HepG2 (cell line): Measurements from ENCODE around the gene SAMD15. TPM values are rescaled to one million over a fixed set of nuclear protein-coding genes. Genes with fewer than 3 reads are reported as not detected.

ENCODE experiments used
- ARID5B ChIP-seq: IDR thresholded peaks from 2 replicates; pipeline ENCODE4 v1.4.0; 2020; ENCODE audit warnings: mild to moderate bottlenecking, missing genetic modification reagents
- HMGXB4 ChIP-seq, 2 experiments: sonication (generic) in 1 of 2; formaldehyde crosslinking in 1 of 2; IDR thresholded peaks; 2 replicates each; pipeline versions ENCODE4 v1.4.0 to v1.6.1; 2018 to 2020; ENCODE audit warnings: missing genetic modification reagents in 2 of 2, borderline replicate concordance in 1 of 2, low read depth in 1 of 2, mild to moderate bottlenecking in 1 of 2, missing biosample characterization in 1 of 2
- HNF4A ChIP-seq: sonication (generic); formaldehyde crosslinking; IDR thresholded peaks from 2 replicates; pipeline ENCODE4 v1.4.0; 2020; ENCODE audit warnings: missing genetic modification reagents
- MAZ ChIP-seq, 2 experiments: sonication (generic) in 1 of 2; formaldehyde crosslinking in 1 of 2; IDR thresholded peaks; 2 replicates each; pipeline versions ENCODE4 v1.5.0 to v1.6.1; 2012 to 2020; ENCODE audit warnings: low read depth in 2 of 2, mild to moderate bottlenecking in 2 of 2, borderline replicate concordance in 1 of 2, improper control_type of control experiment in 1 of 2, low read length in 1 of 2, missing genetic modification reagents in 1 of 2, moderate library complexity in 1 of 2
- NR2F1 ChIP-seq, 2 experiments: fragments of 450-650 bp in 1 of 2; formaldehyde crosslinking in 1 of 2; IDR thresholded peaks; 2 replicates each; pipeline versions ENCODE4 v1.5.0 to v1.6.1; 2016 to 2020; ENCODE audit warnings: mild to moderate bottlenecking in 1 of 2, missing compliant biosample characterization in 1 of 2, missing genetic modification reagents in 1 of 2, moderate library complexity in 1 of 2
- NR2F6 ChIP-seq, 2 experiments: IDR thresholded peaks; 2 replicates each; pipeline ENCODE4 v1.6.1; 2016; ENCODE audit warnings: antibody characterized with exemption in 1 of 2, mild to moderate bottlenecking in 1 of 2
- SOX6 ChIP-seq, 2 experiments: fragments of 450-650 bp in 1 of 2; sonication (generic) in 1 of 2; formaldehyde crosslinking in 1 of 2; IDR thresholded peaks; 2 replicates each; pipeline versions ENCODE4 v1.4.0 to v1.6.1; 2017 to 2020; ENCODE audit warnings: antibody characterized with exemption in 1 of 2, mild to moderate bottlenecking in 1 of 2, missing genetic modification reagents in 1 of 2
- ZNF552 ChIP-seq: sonication (generic); formaldehyde crosslinking; IDR thresholded peaks from 2 replicates; pipeline ENCODE4 v1.9.0; 2022; ENCODE audit warnings: missing genetic modification reagents, mild to moderate bottlenecking, borderline replicate concordance
- ZNF766 ChIP-seq: sonication (generic); formaldehyde crosslinking; IDR thresholded peaks from 2 replicates; pipeline ENCODE4 v1.5.0; 2020; ENCODE audit warnings: missing genetic modification reagents, borderline replicate concordance
- polyA plus RNA-seq, 8 experiments: library from polyadenylated mRNA; depleted of rRNA in 3 of 8; stranded (reverse) in 7 of 8; unstranded in 1 of 8; fragments of >200 nt; fragmentation: Illumina TruSeq in 4 of 8; extraction: Trizol in 4 of 8; gene quantifications; 2 replicates each; pipeline versions ENCODE4 v1.2.1 to v1.2.3, GENCODE V29; 2011 to 2016; ENCODE audit warnings: low read depth in 4 of 8, missing spikeins in 1 of 8, mixed read lengths in 1 of 8; ENCODE audit not compliant: insufficient read depth in 1 of 8
- total RNA-seq, 5 experiments: library from RNA; depleted of rRNA; stranded (reverse); fragments of >200 nt; fragmentation: Illumina TruSeq; extraction: Trizol; gene quantifications; 2 replicates each; pipeline ENCODE4 v1.2.3, GENCODE V29; 2016; ENCODE audit warnings: low read depth in 1 of 5

The SAMD15 gene
- total and polyA plus RNA-seq, 2 of the 13 experiments (the other 11 are each of a cell fraction or from before 2014, with no cell fraction given): 0.09 to 1.3 TPM

- TF ChIP-seq ARID5B (0 out of 2 replicates have a peak, but pooled peaks have one; percentile 22), ZNF766 (CRISPR knock-in tag) (no peak), NR2F1 (CRISPR knock-in tag; IDR thresholded peaks at IDR 0.05) (peak; percentile 58 to 81), MAZ (IDR thresholded peaks at IDR 0.05; ENCODE audit: borderline replicate concordance, low read depth, low read length) (no peak), MAZ (CRISPR knock-in tag; IDR thresholded peaks at IDR 0.05; ENCODE audit: low read depth) (no peak), NR2F6 (IDR thresholded peaks at IDR 0.05) (peak; percentile 51; the same call in 1 of the 2 replicates), NR2F6 (CRISPR knock-in tag; IDR thresholded peaks at IDR 0.05) (peak; percentile 81), HNF4A (0 out of 2 replicates have a peak, but pooled peaks have one; percentile 6), SOX6 (IDR thresholded peaks at IDR 0.05) (no peak), SOX6 (CRISPR knock-in tag; IDR thresholded peaks at IDR 0.05) (no peak), ZNF552 (CRISPR knock-in tag) (no peak), HMGXB4 (CRISPR knock-in tag; IDR thresholded peaks at IDR 0.05; ENCODE audit: borderline replicate concordance in 1 of 2, low read depth in 1 of 2) (no peak)
- TF ChIP-seq, all 625 proteins: peak for 7
These were observed 13.0 kb upstream of the SAMD15 start (continued) for GRCh38 chr14:77364146-77364545.
